ENCODE measurements around the gene EXOC3L2.

EXOC3L2 gene

DNA sequence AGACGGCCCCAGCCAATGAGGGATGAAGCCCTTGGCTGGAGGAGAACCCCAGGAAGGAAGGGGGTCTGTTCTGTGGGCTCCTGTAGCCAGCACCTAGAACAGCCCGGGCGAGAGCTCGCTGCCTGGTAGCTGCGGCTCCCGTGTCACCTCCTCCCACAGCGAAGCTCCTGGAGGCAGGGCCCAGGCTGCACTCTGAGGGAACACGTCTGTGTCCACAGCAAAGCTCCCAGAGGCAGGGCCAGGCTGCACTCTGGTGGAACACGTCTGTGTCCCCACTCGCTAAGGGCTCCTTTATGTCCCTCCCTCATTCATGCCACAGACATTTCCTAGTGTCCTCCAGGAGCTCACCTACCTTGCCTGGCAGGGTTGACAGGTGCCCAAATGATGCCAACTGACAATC lies 75.6 kb downstream of the EXOC3L2 start:
- TF ChIP-seq TAF1 (IDR thresholded peaks at IDR 0.05; ENCODE audit: borderline replicate concordance, insufficient read depth, low read length): no peak
- TF ChIP-seq SIN3A (IDR thresholded peaks at IDR 0.05; ENCODE audit: borderline replicate concordance, insufficient read depth, low read length): no peak
- TF ChIP-seq, protein P1, sequence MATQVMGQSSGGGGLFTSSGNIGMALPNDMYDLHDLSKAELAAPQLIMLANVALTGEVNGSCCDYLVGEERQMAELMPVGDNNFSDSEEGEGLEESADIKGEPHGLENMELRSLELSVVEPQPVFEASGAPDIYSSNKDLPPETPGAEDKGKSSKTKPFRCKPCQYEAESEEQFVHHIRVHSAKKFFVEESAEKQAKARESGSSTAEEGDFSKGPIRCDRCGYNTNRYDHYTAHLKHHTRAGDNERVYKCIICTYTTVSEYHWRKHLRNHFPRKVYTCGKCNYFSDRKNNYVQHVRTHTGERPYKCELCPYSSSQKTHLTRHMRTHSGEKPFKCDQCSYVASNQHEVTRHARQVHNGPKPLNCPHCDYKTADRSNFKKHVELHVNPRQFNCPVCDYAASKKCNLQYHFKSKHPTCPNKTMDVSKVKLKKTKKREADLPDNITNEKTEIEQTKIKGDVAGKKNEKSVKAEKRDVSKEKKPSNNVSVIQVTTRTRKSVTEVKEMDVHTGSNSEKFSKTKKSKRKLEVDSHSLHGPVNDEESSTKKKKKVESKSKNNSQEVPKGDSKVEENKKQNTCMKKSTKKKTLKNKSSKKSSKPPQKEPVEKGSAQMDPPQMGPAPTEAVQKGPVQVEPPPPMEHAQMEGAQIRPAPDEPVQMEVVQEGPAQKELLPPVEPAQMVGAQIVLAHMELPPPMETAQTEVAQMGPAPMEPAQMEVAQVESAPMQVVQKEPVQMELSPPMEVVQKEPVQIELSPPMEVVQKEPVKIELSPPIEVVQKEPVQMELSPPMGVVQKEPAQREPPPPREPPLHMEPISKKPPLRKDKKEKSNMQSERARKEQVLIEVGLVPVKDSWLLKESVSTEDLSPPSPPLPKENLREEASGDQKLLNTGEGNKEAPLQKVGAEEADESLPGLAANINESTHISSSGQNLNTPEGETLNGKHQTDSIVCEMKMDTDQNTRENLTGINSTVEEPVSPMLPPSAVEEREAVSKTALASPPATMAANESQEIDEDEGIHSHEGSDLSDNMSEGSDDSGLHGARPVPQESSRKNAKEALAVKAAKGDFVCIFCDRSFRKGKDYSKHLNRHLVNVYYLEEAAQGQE (IDR thresholded peaks at IDR 0.05; ENCODE audit: insufficient read depth in 1 of 2, low read depth in 2 of 2, low read length in 2 of 2): no peak

DNA sequence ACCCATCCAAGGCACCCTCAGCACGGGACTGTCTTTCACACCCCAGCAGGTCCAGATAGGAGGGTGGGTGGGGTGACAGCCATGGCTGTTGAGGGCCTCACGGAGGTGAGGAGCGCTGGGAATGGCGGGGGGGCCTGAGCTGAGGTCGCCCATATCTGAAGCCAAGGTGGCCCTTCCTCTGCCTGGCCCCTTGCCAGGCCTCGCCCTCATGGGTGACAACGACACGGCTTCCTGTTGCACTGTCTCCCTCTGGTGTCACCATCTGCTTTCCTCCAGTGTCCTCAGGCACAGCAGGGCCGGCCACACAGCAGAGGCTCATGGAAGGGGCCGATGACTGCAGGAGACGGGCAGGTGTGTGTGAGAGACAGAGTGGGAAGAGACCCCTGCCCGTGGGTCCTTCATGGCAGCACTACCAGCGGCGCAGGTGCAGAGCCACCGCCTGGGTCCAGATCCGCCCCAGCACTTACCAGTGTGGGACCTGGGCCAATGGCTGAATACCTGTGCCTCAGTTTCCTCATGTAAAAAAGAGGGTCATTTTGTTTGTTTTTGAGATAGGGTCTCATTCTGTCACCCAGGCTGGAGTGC lies 76.3 kb downstream of the EXOC3L2 start:
- no peak for TF ChIP-seq SIN3A (IDR thresholded peaks at IDR 0.05; ENCODE audit: borderline replicate concordance, insufficient read depth, low read length)
- TF ChIP-seq TAF1 (IDR thresholded peaks at IDR 0.05; ENCODE audit: borderline replicate concordance, insufficient read depth, low read length): no peak
- TF ChIP-seq POLR2AphosphoS5 (IDR thresholded peaks at IDR 0.05; ENCODE audit: low read depth, low read length): no peak
- TF ChIP-seq, protein P1 (IDR thresholded peaks at IDR 0.05; ENCODE audit: insufficient read depth in 1 of 2, low read depth in 2 of 2, low read length in 2 of 2): no peak

DNA sequence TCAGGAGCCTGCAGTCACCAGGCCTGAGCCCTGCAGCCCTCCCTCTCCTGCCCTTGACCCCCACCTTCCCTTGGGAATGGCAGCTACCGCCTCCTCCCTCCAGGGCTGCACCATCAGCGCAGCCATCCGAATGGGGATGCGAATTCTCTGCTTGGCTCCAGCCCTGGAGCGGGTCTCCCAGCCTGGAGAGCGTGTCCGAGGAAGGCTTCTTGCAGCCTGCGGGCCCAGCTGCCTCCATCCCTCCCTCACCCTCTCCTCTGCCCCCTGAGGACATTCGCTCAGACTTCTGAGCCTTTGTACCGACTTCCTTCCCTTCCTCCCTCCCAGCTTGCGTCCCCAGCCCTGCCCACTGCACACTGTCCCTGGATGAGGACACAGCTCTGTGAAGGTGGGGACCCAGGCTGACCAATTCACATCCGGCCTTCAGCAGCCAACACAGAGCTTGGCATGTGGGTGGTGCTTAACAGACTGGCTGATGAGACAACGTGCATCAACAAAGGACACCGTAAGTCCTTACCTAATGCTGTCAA lies 78.4 kb downstream of the EXOC3L2 start:
- peak; percentile 48 for TF ChIP-seq FOXP2 (optimal IDR thresholded peaks at IDR 0.05; ENCODE audit: borderline replicate concordance, extremely low read depth, extremely low read length, insufficient read depth)
- TF ChIP-seq SIN3A (IDR thresholded peaks at IDR 0.05; ENCODE audit: borderline replicate concordance, insufficient read depth, low read length): no peak

DNA sequence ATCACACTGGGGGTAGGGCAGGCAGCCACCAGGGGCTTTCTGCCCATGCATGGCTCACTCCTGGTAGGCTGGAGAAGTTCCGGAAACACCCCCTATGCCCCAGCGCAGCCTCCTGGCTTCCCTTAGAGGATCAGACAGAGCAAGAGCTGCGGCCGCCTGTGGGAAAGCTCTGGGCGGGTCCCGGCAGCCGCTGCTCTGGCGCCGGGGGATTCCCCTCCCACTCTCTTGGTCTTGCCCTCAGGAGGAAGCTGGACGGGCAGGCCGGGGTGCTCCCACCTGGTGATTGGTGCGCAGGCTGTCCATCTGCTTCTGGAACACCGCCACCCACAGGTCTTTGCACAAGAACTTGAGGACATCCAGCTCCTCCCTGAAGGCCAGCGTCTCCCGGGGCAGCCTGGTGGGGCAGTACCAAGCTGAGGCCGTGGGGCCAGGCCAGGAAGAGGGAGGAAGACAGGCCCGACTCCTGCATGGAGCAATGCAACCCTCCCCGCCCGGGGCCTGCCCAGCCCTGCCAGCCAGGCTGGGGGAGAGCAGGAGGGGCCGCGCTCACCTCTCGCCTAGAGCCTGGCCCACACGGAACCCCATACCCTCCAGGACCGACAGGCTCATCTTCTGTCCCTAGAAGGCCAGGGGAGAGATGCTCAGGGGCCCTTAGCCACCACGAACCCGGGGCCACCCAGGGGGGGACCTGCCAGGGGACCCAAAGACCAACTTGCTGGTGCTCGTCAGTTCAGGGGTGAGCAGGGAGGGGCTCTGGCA lies 80.5 kb downstream of the EXOC3L2 start:
- TF ChIP-seq, protein P1 (IDR thresholded peaks at IDR 0.05; ENCODE audit: insufficient read depth in 1 of 2, low read depth in 2 of 2, low read length in 2 of 2): no peak

DNA sequence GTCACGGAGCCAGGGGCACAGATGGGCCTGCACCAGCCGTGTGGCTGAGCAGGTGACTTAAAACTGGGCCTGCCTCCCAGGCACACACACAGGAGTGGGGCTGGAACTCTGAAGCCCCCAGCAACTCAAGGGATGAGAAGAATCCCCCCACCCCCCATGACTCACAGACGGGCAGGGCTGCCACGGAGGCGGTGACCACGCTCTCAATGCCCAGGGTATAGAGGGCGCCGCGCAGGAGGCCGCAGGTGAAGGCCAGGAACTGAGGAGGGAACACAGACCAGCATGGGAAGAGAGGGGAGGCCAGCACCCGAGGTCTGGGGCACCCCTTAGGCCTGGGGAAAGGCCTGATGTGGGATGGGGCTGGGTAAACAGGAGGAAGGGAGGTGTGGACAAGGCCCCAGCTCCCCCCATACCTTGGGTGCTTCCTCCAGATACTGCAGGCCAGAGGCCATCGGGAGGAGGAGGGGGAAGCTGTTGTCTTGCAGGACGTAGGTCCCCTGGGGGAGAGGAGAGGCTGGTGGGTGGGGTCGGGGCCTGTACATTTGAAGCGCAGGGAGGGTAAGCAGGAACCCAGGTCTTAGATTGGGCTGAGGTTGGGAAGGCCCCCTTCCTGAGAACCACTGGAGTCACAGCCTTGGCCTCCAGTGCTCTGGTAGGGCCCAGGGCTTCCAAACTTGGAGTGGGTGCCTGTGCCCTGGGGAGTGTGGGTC lies 81.3 kb downstream of the EXOC3L2 start:
- TF ChIP-seq POLR2AphosphoS5 (IDR thresholded peaks at IDR 0.05; ENCODE audit: low read depth, low read length) (no peak), TAF1 (IDR thresholded peaks at IDR 0.05; ENCODE audit: borderline replicate concordance, insufficient read depth, low read length) (no peak), FOXP2 (optimal IDR thresholded peaks at IDR 0.05; ENCODE audit: borderline replicate concordance, extremely low read depth, extremely low read length, insufficient read depth) (no peak), SIN3A (IDR thresholded peaks at IDR 0.05; ENCODE audit: borderline replicate concordance, insufficient read depth, low read length) (no peak)
- TF ChIP-seq, protein P1 (IDR thresholded peaks at IDR 0.05; ENCODE audit: insufficient read depth in 1 of 2, low read depth in 2 of 2, low read length in 2 of 2): no peak

Measured in PFSK-1 (cell line).